GM12875 (cell line): Measurements from ENCODE around the gene AMOT.

Experiments used
- H3K4me3 ChIP-seq: one replicate; pipeline ENCODE4 v1.5.1; 2011; ENCODE audit warnings: low read depth, low read length, control low read depth
- CTCF ChIP-seq: IDR thresholded peaks from 2 replicates; pipeline ENCODE4 v1.5.1; 2011; ENCODE audit warnings: low read depth, mild to moderate bottlenecking, control low read depth, inconsistent platforms, low read length, moderate library complexity, borderline replicate concordance; ENCODE audit not compliant: insufficient read depth

AMOT gene

GRCh38 chrX:112802541-112802940 is 38.1 kb downstream of the AMOT start:
- TF ChIP-seq CTCF = no peak
- no peak overlapping the region for H3K4me3 ChIP-seq

- TF ChIP-seq CTCF = no peak
- no peak overlapping the region for H3K4me3 ChIP-seq
These were observed 39.5 kb downstream of the AMOT start for GRCh38 chrX:112800971-112801775.

- TF ChIP-seq CTCF = no peak
- H3K4me3 ChIP-seq = no peak overlapping the region
These were observed 41.2 kb downstream of the AMOT start for GRCh38 chrX:112799425-112799824.

- no peak for TF ChIP-seq CTCF
These were observed 41.9 kb downstream of the AMOT start for GRCh38 chrX:112798736-112799135.

GRCh38 chrX:112789931-112790330 is 50.7 kb downstream of the AMOT start:
- no peak overlapping the region for H3K4me3 ChIP-seq
- no peak for TF ChIP-seq CTCF

More at GRCh38 chrX:112798736-112799135, 41.9 kb downstream of the AMOT start:
- no peak overlapping the region for H3K4me3 ChIP-seq

- no peak for TF ChIP-seq CTCF
- H3K4me3 ChIP-seq = no peak overlapping the region
These were observed 54.6 kb downstream of the AMOT start for GRCh38 chrX:112786076-112786475.

- TF ChIP-seq CTCF = no peak
- H3K4me3 ChIP-seq = no peak overlapping the region
These were observed 55.3 kb downstream of the AMOT start for GRCh38 chrX:112785344-112785743.
